GM12878 (cell line): ENCODE measurements around the gene FANCG. TPM values are rescaled to one million over a fixed set of nuclear protein-coding genes. Genes with fewer than 3 reads are reported as not detected.

Experiments used
- BCL11A ChIP-seq: IDR thresholded peaks from 2 replicates; pipeline ENCODE4 v1.6.1; 2011; ENCODE audit warnings: low read depth, low read length
- CREM ChIP-seq: IDR thresholded peaks from 2 replicates; pipeline ENCODE4 v1.6.1; 2014; ENCODE audit warnings: antibody characterized with exemption, low read depth
- EED ChIP-seq: sonication (generic); IDR thresholded peaks from 2 replicates; pipeline ENCODE4 v1.6.1; 2016; ENCODE audit warnings: antibody characterized with exemption, low read depth
- JUNB ChIP-seq: IDR thresholded peaks from 2 replicates; pipeline ENCODE4 v1.6.1; 2016; ENCODE audit warnings: antibody characterized with exemption, mild to moderate bottlenecking
- MEF2A ChIP-seq: IDR thresholded peaks from 2 replicates; pipeline ENCODE4 v1.6.1; 2011; ENCODE audit warnings: low read depth, mild to moderate bottlenecking, low read length, moderate library complexity; ENCODE audit not compliant: insufficient read depth
- MTA3 ChIP-seq: IDR thresholded peaks from 2 replicates; pipeline ENCODE4 v1.6.1; 2012; ENCODE audit warnings: low read length, inconsistent platforms, borderline replicate concordance
- MYC ChIP-seq: IDR thresholded peaks from 2 replicates; pipeline ENCODE4 v1.6.1; 2011; ENCODE audit warnings: mild to moderate bottlenecking, low read length, moderate library complexity, inconsistent platforms; ENCODE audit not compliant: insufficient read depth, insufficient replicate concordance, insufficient read length, severe bottlenecking
- NR2C2 ChIP-seq: IDR thresholded peaks from 2 replicates; pipeline ENCODE4 v1.6.1; 2011; ENCODE audit warnings: borderline replicate concordance, low read depth; ENCODE audit not compliant: control insufficient read depth, insufficient read length
- PML ChIP-seq: IDR thresholded peaks from 2 replicates; pipeline ENCODE4 v1.6.1; 2012; ENCODE audit warnings: low read length, inconsistent platforms
- POU2F2 ChIP-seq: IDR thresholded peaks from 3 replicates; pipeline ENCODE4 v1.6.1; 2011; ENCODE audit warnings: low read depth, mild to moderate bottlenecking, low read length, borderline replicate concordance
- RUNX3 ChIP-seq: IDR thresholded peaks from 2 replicates; pipeline ENCODE4 v1.6.1; 2012; ENCODE audit warnings: low read length, inconsistent platforms
- SUPT20H ChIP-seq: IDR thresholded peaks from 2 replicates; pipeline ENCODE4 v1.6.1; 2011; ENCODE audit warnings: low read depth, mild to moderate bottlenecking, low read length, moderate library complexity, borderline replicate concordance; ENCODE audit not compliant: control insufficient read depth
- ZNF207 ChIP-seq: fragments of 450-650 bp; IDR thresholded peaks from 2 replicates; pipeline ENCODE4 v1.6.1; 2014; ENCODE audit warnings: antibody characterized with exemption, mild to moderate bottlenecking, borderline replicate concordance
- polyA plus RNA-seq, 11 experiments: library from polyadenylated mRNA; depleted of rRNA in 4 of 11; unstranded in 6 of 11; stranded (reverse) in 5 of 11; fragments of >200 nt; fragmentation: Nextera tagmentation in 4 of 11; fragmentation: Illumina TruSeq in 1 of 11; extraction: Ambion mirVana in 4 of 11; extraction: Trizol in 1 of 11; gene quantifications; 1 replicate in 1 of 11; 2 replicates in 10 of 11; pipeline versions ENCODE4 v1.2.1 to v1.2.3, GENCODE V29; 2011 to 2016; ENCODE audit warnings: inconsistent platforms in 2 of 11, missing spikeins in 2 of 11, low read depth in 1 of 11
- total RNA-seq, 4 experiments: library from RNA; depleted of rRNA in 3 of 4; stranded (reverse); fragments of >200 nt in 3 of 4; fragmentation: Illumina TruSeq in 1 of 4; extraction: Trizol in 1 of 4; gene quantifications; 2 replicates each; pipeline versions ENCODE4 v1.2.1 to v1.2.3, GENCODE V29; 2013 to 2021
- TF ChIP-seq, protein P1 (sequence below): fragments of 450-650 bp; IDR thresholded peaks from 2 replicates; pipeline ENCODE4 v1.6.1; 2018; ENCODE audit warnings: mild to moderate bottlenecking, low read depth, moderate library complexity; ENCODE audit not compliant: partially characterized antibody
- TF ChIP-seq, protein P2 (sequence below): fragments of 450-650 bp; IDR thresholded peaks from 2 replicates; pipeline ENCODE4 v1.6.1; 2018; ENCODE audit warnings: borderline replicate concordance, mild to moderate bottlenecking; ENCODE audit not compliant: partially characterized antibody
- TF ChIP-seq, protein P3 (sequence below): IDR thresholded peaks from 2 replicates; pipeline ENCODE4 v1.6.1; 2012; ENCODE audit warnings: mild to moderate bottlenecking, low read depth, low read length
- TF ChIP-seq, protein P4 (sequence below): fragments of 450-650 bp; IDR thresholded peaks from 2 replicates; pipeline ENCODE4 v1.6.1; 2016; ENCODE audit warnings: mild to moderate bottlenecking

FANCG gene
- total and polyA plus RNA-seq, 10 of the 15 experiments (the other 5 are each of a cell fraction or from before 2014, with no cell fraction given), result 16.4 to 78.7 (median 45.4) TPM

DNA sequence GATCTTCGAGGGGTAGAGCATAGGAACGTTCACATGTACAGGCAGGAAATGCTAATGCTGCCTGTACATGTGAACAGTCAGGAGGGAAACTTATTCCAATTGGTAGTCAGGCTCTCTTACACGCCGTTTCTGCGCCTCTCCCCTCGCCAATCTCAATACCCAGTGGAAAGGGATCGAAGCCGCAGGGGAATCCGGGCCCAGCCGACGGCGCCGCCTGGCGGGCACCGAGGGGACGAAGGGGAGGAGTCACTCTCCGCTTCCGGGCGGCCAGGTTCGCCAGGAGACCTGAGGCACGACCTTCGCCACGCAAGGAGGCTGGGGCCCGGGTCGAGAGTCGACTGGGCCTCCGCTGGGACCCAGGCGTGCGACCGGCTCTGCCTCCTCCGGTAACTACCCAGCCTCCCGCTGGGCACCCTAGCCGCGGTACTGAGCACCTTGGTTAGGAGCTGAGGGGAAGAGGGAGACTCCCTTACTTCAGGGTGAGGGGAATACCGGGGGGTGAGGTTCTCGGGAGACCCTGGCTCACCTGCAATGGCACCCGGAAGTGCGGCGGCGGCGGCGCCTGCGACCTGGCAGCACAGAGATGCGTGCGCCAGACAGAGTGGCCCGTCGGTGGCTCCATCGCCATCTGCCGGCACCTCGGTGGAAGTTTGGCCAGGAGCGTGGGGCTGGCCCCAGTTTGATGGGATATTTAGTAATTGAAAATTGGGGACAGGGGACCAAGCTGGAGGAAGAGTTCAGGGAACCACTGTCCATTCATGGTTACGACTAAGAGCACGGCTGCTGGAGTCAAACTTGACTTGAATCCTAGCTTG is 16.5 kb upstream of the FANCG start, which contains the start of gene PIGO (continued):
- TF ChIP-seq, protein P1, sequence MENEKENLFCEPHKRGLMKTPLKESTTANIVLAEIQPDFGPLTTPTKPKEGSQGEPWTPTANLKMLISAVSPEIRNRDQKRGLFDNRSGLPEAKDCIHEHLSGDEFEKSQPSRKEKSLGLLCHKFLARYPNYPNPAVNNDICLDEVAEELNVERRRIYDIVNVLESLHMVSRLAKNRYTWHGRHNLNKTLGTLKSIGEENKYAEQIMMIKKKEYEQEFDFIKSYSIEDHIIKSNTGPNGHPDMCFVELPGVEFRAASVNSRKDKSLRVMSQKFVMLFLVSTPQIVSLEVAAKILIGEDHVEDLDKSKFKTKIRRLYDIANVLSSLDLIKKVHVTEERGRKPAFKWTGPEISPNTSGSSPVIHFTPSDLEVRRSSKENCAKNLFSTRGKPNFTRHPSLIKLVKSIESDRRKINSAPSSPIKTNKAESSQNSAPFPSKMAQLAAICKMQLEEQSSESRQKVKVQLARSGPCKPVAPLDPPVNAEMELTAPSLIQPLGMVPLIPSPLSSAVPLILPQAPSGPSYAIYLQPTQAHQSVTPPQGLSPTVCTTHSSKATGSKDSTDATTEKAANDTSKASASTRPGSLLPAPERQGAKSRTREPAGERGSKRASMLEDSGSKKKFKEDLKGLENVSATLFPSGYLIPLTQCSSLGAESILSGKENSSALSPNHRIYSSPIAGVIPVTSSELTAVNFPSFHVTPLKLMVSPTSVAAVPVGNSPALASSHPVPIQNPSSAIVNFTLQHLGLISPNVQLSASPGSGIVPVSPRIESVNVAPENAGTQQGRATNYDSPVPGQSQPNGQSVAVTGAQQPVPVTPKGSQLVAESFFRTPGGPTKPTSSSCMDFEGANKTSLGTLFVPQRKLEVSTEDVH, result peak; percentile 45
- TF ChIP-seq ZNF207 (peak; percentile 88; the same call in 1 of the 2 replicates), RUNX3 (peak; percentile 62), POU2F2 (no peak), PML (peak; percentile 94), MYC (peak; percentile 71), SUPT20H (no peak), MEF2A (no peak), EED (peak; percentile 67; the same call in 1 of the 2 replicates), CREM (peak; percentile 77), MTA3 (no peak; the same call in 1 of the 2 replicates), JUNB (no peak), BCL11A (no peak), NR2C2 (no peak)
- TF ChIP-seq, protein P2, sequence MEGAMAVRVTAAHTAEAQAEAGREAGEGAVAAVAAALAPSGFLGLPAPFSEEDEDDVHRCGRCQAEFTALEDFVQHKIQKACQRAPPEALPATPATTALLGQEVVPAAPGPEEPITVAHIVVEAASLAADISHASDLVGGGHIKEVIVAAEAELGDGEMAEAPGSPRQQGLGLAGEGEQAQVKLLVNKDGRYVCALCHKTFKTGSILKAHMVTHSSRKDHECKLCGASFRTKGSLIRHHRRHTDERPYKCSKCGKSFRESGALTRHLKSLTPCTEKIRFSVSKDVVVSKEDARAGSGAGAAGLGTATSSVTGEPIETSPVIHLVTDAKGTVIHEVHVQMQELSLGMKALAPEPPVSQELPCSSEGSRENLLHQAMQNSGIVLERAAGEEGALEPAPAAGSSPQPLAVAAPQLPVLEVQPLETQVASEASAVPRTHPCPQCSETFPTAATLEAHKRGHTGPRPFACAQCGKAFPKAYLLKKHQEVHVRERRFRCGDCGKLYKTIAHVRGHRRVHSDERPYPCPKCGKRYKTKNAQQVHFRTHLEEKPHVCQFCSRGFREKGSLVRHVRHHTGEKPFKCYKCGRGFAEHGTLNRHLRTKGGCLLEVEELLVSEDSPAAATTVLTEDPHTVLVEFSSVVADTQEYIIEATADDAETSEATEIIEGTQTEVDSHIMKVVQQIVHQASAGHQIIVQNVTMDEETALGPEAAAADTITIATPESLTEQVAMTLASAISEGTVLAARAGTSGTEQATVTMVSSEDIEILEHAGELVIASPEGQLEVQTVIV, result peak; percentile 93
- TF ChIP-seq, protein P3, sequence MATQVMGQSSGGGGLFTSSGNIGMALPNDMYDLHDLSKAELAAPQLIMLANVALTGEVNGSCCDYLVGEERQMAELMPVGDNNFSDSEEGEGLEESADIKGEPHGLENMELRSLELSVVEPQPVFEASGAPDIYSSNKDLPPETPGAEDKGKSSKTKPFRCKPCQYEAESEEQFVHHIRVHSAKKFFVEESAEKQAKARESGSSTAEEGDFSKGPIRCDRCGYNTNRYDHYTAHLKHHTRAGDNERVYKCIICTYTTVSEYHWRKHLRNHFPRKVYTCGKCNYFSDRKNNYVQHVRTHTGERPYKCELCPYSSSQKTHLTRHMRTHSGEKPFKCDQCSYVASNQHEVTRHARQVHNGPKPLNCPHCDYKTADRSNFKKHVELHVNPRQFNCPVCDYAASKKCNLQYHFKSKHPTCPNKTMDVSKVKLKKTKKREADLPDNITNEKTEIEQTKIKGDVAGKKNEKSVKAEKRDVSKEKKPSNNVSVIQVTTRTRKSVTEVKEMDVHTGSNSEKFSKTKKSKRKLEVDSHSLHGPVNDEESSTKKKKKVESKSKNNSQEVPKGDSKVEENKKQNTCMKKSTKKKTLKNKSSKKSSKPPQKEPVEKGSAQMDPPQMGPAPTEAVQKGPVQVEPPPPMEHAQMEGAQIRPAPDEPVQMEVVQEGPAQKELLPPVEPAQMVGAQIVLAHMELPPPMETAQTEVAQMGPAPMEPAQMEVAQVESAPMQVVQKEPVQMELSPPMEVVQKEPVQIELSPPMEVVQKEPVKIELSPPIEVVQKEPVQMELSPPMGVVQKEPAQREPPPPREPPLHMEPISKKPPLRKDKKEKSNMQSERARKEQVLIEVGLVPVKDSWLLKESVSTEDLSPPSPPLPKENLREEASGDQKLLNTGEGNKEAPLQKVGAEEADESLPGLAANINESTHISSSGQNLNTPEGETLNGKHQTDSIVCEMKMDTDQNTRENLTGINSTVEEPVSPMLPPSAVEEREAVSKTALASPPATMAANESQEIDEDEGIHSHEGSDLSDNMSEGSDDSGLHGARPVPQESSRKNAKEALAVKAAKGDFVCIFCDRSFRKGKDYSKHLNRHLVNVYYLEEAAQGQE, result no peak
- TF ChIP-seq, protein P4, sequence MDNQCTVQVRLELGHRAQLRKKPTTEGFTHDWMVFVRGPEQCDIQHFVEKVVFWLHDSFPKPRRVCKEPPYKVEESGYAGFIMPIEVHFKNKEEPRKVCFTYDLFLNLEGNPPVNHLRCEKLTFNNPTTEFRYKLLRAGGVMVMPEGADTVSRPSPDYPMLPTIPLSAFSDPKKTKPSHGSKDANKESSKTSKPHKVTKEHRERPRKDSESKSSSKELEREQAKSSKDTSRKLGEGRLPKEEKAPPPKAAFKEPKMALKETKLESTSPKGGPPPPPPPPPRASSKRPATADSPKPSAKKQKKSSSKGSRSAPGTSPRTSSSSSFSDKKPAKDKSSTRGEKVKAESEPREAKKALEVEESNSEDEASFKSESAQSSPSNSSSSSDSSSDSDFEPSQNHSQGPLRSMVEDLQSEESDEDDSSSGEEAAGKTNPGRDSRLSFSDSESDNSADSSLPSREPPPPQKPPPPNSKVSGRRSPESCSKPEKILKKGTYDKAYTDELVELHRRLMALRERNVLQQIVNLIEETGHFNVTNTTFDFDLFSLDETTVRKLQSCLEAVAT, result peak; percentile 44; the same call in 1 of the 2 replicates
